Mucosa of stomach (tissue), 1 donor: ENCODE measurements around the gene ZDHHC7.
"Not testable (repeated sequence)": the region's sequence is repeated elsewhere in the genome, so short reads cannot be mapped to it uniquely, and the experiment has no call there.

Experiments used
- H3K27me3 ChIP-seq: one replicate; pipeline ENCODE4 v1.7.0; 2013; ENCODE audit warnings: mild to moderate bottlenecking, low read length; ENCODE audit not compliant: control insufficient read depth, insufficient read depth
- H3K36me3 ChIP-seq: one replicate; pipeline ENCODE4 v1.7.0; 2013; ENCODE audit warnings: low read length; ENCODE audit not compliant: control insufficient read depth, insufficient read depth
- H3K4me1 ChIP-seq: one replicate; pipeline ENCODE4 v1.7.0; 2013; ENCODE audit warnings: mild to moderate bottlenecking, low read length; ENCODE audit not compliant: control insufficient read depth, insufficient read depth
- H3K4me3 ChIP-seq: one replicate; pipeline ENCODE4 v1.7.0; 2013; ENCODE audit warnings: low read length
- H3K9ac ChIP-seq: one replicate; pipeline ENCODE4 v1.7.0; 2013; ENCODE audit warnings: mild to moderate bottlenecking, low read length, moderate library complexity
- H3K9me3 ChIP-seq: one replicate; pipeline ENCODE4 v1.7.0; 2013; ENCODE audit warnings: mild to moderate bottlenecking, low read length, moderate library complexity; ENCODE audit not compliant: control insufficient read depth
- donor health status: Pancreatic carcinoma.

The ZDHHC7 gene, protein sequence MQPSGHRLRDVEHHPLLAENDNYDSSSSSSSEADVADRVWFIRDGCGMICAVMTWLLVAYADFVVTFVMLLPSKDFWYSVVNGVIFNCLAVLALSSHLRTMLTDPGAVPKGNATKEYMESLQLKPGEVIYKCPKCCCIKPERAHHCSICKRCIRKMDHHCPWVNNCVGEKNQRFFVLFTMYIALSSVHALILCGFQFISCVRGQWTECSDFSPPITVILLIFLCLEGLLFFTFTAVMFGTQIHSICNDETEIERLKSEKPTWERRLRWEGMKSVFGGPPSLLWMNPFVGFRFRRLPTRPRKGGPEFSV

DNA sequence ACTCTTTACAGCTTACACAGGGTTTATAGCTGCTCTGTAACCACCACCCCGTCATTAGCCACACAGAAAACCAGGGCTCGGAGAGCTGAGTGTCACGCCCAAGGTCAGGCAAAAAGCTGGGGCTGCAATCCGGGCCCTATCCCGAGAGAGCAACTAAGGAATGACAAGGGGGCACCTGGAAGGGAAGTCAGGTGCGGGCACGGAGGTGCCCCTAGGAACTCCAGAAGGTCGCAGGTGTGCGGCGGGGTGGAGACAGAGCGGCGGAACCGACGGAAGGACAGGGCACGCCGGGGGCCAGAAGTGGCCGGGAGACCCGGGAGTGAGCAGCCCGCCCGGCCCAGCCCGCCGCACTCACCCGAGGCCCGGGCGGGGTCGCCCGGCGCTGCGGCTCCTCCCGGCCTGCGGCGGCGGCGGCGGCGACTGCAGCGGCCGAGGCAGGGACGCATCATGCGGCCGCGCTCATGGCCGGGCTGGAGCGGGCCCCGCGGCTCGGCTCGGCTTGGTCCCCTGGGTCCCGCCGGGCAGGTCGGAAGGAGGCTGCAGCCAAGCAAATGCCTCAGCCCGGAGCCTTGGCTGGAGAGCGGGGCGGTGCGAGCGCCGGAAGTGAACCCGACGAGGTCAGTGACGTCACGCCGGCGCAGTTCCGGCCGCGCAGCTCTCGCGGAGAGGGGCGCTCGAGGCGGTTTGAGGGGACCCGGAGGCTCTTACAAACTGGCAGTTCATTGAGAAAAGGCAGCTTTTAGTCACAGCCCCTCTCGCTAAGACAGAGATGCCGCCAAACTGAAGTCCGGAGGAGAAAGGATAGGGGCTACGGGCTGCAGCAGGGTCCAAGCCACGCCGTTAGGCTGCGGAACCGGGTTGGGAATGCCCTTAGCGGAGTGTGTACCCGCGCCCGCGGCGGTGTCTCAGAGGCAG, at the start of gene ZDHHC7:
Gene ZDHHC7 (minus strand): TSS at position 605 of the 915 bp plus-strand sequence. CDS start 20,917 bp downstream, outside the sequence.
- H3K4me1 ChIP-seq: peaks cover 32% of the 10 kb centered on the region
- no peaks in the 10 kb centered on the region for H3K9me3 ChIP-seq
- no peaks in the 10 kb centered on the region for H3K27me3 ChIP-seq
- peak within 1 kb of the TSS; percentile 78 for H3K9ac ChIP-seq
- peak within 1 kb of the TSS; percentile 96 for H3K4me3 ChIP-seq
- no peaks in the 10 kb centered on the region for H3K36me3 ChIP-seq

DNA sequence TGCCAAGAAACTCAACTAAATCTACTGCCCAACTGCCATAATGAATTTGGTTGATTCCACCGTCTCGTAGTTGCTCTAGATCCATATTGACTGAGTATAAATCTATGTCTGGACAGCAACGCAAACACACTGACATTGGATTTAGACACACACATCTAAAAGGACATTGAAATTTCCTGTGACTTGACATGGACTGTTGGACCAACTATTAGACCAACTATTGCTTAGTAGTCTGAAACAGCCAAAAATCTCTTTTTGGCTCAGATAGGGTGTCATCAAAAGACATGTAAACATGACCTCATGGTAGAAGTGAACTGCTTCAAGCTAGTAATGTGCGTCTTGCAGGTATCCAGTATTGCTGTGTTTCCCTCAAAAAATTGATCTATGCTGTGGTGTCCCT, 47.6 kb upstream of the ZDHHC7 start:
- H3K9ac ChIP-seq: no peak overlapping the region
- H3K4me3 ChIP-seq: no peak overlapping the region
- no peaks in the 10 kb centered on the region for H3K36me3 ChIP-seq
- H3K9me3 ChIP-seq: no peaks in the 10 kb centered on the region
- H3K27me3 ChIP-seq: no peaks in the 10 kb centered on the region
- H3K4me1 ChIP-seq: peaks cover 35% of the 10 kb centered on the region

DNA sequence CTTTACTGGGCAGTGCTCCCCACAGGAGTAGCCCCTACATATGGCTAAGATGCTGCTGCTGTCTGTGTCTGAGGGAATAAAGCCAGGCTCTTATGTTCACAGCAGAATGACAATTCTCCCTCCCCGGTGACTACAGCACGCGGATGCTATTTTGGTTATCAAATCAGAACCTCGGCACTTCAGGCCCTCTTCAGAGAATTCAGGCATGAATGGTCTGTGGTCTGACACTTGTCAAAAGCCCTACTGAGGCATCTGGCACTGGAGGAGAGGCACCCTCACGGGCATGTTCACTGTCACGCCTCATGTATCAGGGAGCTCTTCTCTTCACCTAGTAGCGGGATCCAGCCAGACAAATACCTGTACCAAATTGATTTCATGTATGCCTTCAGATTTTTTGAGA, 46.6 kb upstream of the ZDHHC7 start:
- H3K9me3 ChIP-seq: no peaks in the 10 kb centered on the region
- H3K4me3 ChIP-seq: no peak overlapping the region
- peaks cover 35% of the 10 kb centered on the region for H3K4me1 ChIP-seq
- no peaks in the 10 kb centered on the region for H3K36me3 ChIP-seq
- H3K27me3 ChIP-seq: no peaks in the 10 kb centered on the region
- H3K9ac ChIP-seq: no peak overlapping the region

DNA sequence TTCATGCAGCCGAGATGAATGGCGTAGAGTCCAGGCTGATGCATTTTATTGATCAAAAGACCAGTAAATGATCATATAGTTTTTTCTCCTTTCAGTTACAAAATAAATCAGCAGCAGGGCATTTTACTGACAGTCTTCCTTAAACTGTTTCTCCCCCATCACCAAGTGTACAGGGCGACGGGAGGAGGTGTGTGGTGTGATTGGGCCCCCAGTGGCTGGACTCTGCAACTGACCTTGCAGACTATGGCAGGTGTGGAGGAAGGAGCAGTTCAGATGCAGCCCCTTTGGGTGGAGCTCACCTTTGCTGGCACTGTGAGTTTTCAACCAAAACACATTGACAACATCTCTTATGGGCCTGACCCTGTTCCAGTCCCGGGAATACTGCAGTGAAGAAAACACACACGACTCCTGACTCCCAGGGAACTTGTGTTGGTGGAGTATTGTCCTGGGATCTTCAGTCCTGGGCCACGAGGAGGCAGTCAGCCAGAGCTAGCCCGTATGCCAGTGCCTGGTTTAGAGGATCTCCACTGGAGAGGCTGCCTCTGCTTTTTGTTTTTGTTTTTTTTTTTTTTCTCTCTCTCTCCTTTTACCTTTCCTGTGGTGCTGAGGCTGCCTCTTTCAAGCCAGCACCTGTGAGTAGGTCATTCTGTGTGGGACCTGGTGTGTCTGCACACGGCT, 46.0 kb upstream of the ZDHHC7 start:
- no peaks in the 10 kb centered on the region for H3K27me3 ChIP-seq
- no peaks in the 10 kb centered on the region for H3K9me3 ChIP-seq
- H3K9ac ChIP-seq: no peak overlapping the region
- H3K4me1 ChIP-seq: peaks cover 35% of the 10 kb centered on the region
- no peaks in the 10 kb centered on the region for H3K36me3 ChIP-seq
- no peak overlapping the region for H3K4me3 ChIP-seq

DNA sequence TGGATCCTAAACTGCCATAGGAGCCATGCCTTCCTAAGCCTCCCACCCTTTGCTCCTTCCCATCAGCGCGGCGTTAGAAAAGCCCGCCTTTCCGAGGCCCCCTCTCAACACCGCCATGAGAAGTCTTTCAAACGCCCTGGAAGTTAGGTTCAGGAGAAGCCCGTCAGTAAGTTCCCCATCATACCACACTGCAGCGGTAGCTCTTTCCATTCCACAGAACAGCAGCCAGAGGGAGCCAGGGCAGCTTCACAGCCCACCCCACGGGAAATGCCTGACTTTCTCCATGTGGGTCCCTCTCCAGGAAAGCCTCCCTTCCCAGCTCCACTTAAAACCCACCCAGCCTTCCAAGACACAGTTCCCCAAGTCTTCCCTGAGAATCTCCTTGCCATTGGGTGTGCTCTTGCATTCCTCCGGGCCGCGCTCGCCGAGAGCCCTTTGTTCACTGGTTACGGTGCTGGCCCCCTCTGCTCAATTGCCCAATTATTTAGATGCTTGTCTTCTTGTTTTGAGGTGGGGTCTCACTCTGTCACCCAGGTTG, 44.9 kb upstream of the ZDHHC7 start:
- Histone ChIP-seq H3K9ac (peak overlapping the region; percentile 33), H3K4me1 (peaks cover 35% of the 10 kb centered on the region), H3K4me3 (no peak overlapping the region), H3K9me3 (no peaks in the 10 kb centered on the region), H3K36me3 (no peaks in the 10 kb centered on the region), H3K27me3 (no peaks in the 10 kb centered on the region)

DNA sequence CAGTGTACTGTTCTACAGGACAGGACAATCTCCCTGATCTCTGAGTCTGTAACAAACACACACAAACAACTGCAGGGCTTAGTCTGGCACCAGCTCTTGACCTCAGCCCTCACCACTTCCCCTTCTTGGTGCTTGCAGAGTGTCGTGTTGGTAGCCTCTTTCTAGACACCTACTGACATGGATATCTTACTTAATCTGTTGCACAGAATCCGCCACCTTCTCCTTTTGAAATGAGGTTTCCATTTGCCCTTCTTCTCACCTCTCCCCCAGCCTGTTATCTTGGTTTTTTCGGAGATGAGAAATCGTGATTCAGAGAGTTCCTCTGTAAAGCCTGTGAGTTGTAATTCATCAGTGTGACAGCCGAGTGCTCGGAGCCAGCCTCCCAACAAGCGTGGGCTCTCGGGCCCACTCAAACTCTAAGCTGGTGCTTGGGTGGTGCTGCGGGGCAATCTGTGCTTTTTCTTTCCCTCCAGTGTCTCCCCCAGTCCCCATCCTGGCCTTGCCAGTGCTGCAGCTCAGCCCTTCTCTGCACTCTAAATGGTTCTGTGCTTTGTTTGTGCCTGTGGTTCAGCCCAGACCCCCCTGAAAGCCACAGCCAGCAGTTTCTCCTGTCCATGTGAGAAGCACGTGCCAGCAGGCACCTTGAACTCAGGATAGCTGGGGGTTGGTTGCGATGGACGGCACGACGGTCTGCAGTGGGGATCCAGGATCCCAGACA, 44.3 kb upstream of the ZDHHC7 start:
- H3K9ac ChIP-seq: peak overlapping the region; percentile 33
- H3K4me1 ChIP-seq: peaks cover 35% of the 10 kb centered on the region
- no peaks in the 10 kb centered on the region for H3K9me3 ChIP-seq
- H3K27me3 ChIP-seq: no peaks in the 10 kb centered on the region
- H3K4me3 ChIP-seq: no peak overlapping the region
- H3K36me3 ChIP-seq: no peaks in the 10 kb centered on the region

DNA sequence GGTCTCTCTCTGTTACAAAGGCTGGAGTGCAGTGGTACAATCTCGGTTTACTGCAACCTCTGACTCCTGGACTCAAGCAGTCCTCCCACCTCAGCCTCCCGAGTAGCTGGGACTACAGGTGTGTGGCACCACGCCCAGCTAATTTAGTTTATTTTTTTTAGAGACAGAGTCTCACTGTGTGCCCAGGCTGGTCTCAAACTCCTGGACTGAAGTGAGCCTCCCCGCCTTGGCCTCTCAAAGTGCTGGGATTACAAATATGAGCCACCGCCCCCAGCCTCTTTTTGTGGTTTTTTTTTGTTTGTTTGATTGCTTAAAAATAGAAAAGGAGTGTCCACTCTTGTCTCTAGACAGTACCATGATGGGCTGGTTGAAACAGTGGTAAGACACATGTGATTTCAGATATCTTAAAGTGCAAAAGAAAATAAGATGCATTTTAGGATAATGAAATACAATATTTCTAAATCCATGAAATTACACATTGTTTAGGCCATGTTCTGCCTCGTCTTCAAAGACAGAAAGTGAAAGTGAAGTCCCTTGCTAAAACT, 43.7 kb upstream of the ZDHHC7 start:
- Histone ChIP-seq H3K4me3 (no peak overlapping the region), H3K4me1 (peaks cover 35% of the 10 kb centered on the region), H3K36me3 (no peaks in the 10 kb centered on the region), H3K27me3 (no peaks in the 10 kb centered on the region), H3K9me3 (no peaks in the 10 kb centered on the region), H3K9ac (peak overlapping the region; percentile 33)

DNA sequence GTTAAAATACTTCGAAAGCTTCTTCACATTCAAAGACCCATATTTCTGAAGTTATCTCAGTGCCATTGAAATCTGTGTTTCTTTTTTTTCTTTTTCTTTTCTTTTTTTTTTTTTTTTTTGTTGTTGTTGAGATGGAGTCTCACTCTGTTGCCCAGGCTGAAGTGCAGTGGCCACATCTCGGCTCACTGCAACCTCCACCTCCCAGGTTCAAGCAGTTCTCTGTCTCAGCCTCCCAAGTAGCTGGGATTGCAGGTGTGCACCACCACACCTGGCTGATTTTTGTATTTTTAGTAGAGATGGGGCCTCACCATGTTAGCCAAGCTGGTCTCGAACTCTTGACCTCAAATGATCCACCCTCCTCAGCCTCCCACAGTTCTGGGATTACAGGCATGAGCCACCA, 43.0 kb upstream of the ZDHHC7 start:
- not testable (repeated sequence) for H3K4me3 ChIP-seq, H3K27me3 ChIP-seq, H3K9me3 ChIP-seq, H3K36me3 ChIP-seq, H3K9ac ChIP-seq
- peaks cover 35% of the 10 kb centered on the region for H3K4me1 ChIP-seq

DNA sequence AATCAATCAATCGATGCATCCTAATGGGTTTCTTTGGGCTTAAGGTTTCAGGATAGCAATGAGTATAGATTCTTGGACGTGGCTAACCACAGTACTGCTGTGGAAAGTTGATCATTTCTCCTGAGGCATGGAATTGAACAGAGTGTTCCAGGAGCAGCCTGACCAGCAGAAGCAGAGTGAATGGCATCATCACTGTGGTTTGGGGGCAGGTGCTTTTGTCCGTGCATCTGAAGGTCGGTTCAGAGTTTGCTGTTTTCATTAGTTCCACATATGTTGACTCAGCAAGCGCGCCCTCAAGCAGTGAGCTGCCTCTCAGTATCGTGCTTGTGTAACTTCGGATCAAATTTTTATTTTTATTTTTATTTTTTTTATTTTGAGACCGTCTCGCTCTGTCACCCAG, 41.2 kb upstream of the ZDHHC7 start:
- Histone ChIP-seq H3K9ac (no peak overlapping the region), H3K4me3 (no peak overlapping the region), H3K27me3 (no peaks in the 10 kb centered on the region), H3K4me1 (peaks cover 43% of the 10 kb centered on the region), H3K9me3 (no peaks in the 10 kb centered on the region), H3K36me3 (no peaks in the 10 kb centered on the region)

DNA sequence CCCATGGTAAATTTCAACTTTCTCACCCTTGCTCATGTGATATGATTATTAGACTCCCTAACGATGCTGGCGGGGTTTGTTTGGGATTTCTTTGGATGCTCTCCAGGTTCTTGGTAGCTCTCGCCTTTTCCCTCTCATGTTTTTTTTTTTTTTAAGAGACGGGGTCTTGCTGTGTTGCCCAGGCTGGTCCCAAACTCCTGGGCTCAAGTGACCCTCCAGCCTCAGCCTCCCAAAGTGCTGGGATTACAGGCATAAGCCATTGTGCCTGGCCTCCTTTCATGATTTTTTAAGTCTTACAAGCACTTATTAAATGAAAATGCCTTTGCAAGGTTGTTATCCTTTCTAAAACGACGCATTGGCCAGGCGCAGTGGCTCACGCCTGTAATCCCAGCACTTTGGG, 40.3 kb upstream of the ZDHHC7 start:
- Histone ChIP-seq H3K4me1 (peaks cover 44% of the 10 kb centered on the region), H3K27me3 (no peaks in the 10 kb centered on the region), H3K4me3 (no peak overlapping the region), H3K9ac (no peak overlapping the region), H3K9me3 (no peaks in the 10 kb centered on the region), H3K36me3 (no peaks in the 10 kb centered on the region)

DNA sequence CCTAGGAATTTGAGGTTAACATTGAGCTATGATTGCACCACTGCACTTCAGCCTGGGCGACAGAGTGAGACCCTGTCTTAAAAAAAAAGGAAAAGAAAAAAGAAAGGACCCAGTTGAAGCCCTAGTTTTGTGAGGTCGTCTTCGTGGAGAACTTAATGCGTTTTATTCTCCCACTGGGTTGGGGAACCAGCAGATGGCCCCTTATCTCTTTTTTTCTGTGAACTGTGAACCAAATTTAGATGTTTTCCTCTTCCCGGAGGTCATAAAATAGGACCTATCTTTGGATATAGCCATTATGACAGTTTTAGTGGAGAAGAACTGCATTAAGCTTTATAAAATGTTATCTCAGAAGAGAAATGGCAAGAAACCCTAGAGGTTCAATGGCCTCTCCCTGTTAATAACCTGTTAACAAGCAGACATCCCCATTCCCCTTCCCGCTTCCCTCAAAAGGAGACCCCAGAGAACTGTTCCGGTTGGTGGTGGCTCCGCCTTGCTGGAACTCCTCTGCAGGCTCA, 39.8 kb upstream of the ZDHHC7 start:
- Histone ChIP-seq H3K9me3 (no peaks in the 10 kb centered on the region), H3K4me3 (no peak overlapping the region), H3K27me3 (no peaks in the 10 kb centered on the region), H3K4me1 (peaks cover 42% of the 10 kb centered on the region), H3K9ac (no peak overlapping the region), H3K36me3 (no peaks in the 10 kb centered on the region)
